ENCODE results near the gene MLLT3.

MLLT3 gene

GRCh38 chr9:20526500-20527319, 95.6 kb downstream of the MLLT3 start:
- Histone ChIP-seq H3K9ac (no peak overlapping the region), H4K20me1 (no peaks in the 10 kb centered on the region), H3K9me3 (replicated peaks in 1 of 11) (no peaks in the 10 kb centered on the region), H3K4me3 (no peak overlapping the region), H3K4me2 (no peak overlapping the region), H3K4me1 (no peaks in the 10 kb centered on the region), H3K27me3 (no peaks in the 10 kb centered on the region), H3K27ac (no peak overlapping the region), H3K36me3 (no peaks in the 10 kb centered on the region)
- no peak for TF ChIP-seq Cebpa-rat (IDR thresholded peaks at IDR 0.05)

- no peaks in the 10 kb centered on the region for H3K9me3 ChIP-seq (replicated peaks in 1 of 11)
- TF ChIP-seq Cebpa-rat (IDR thresholded peaks at IDR 0.05): no peak
- H3K36me3 ChIP-seq: no peaks in the 10 kb centered on the region
- H3K9ac ChIP-seq: no peak overlapping the region
- H3K27ac ChIP-seq: no peak overlapping the region
- no peaks in the 10 kb centered on the region for H3K4me1 ChIP-seq
- no peak overlapping the region for H3K4me3 ChIP-seq
- no peaks in the 10 kb centered on the region for H3K27me3 ChIP-seq
- no peak overlapping the region for H3K4me2 ChIP-seq
- no peaks in the 10 kb centered on the region for H4K20me1 ChIP-seq
Measured at GRCh38 chr9:20524776-20525175, 97.5 kb downstream of the MLLT3 start.

GRCh38 chr9:20518737-20519136, 103.6 kb downstream of the MLLT3 start:
- no peak overlapping the region for H3K9ac ChIP-seq

GRCh38 chr9:20513126-20513913, 109.0 kb downstream of the MLLT3 start:
- no peak for TF ChIP-seq Cebpa-rat (IDR thresholded peaks at IDR 0.05)
- no peak overlapping the region for H3K9ac ChIP-seq
- no peaks in the 10 kb centered on the region; a peak in 1 of 22 replicates for H3K9me3 ChIP-seq (replicated peaks in 1 of 11)
- no peak overlapping the region for H3K4me2 ChIP-seq
- H3K4me1 ChIP-seq: peaks cover 0 to under 1% (median 0%) of the 10 kb centered on the region in 10 experiments; a peak in 4 of 20 replicates
- H3K36me3 ChIP-seq: no peaks in the 10 kb centered on the region
- H3K27ac ChIP-seq: no peak overlapping the region
- H3K4me3 ChIP-seq: no peak overlapping the region
- no peaks in the 10 kb centered on the region for H4K20me1 ChIP-seq
- H3K27me3 ChIP-seq: no peaks in the 10 kb centered on the region

More at GRCh38 chr9:20518737-20519136, 103.6 kb downstream of the MLLT3 start:
- Histone ChIP-seq H3K4me1 (no peaks in the 10 kb centered on the region), H3K27ac (no peak overlapping the region), H3K27me3 (no peaks in the 10 kb centered on the region), H3K4me3 (no peak overlapping the region), H3K36me3 (no peaks in the 10 kb centered on the region), H4K20me1 (no peaks in the 10 kb centered on the region), H3K4me2 (no peak overlapping the region), H3K9me3 (replicated peaks in 1 of 11) (no peaks in the 10 kb centered on the region)
- no peak for TF ChIP-seq Cebpa-rat (IDR thresholded peaks at IDR 0.05)

GRCh38 chr9:20512636-20513035, 109.7 kb downstream of the MLLT3 start:
- H3K36me3 ChIP-seq: no peaks in the 10 kb centered on the region
- H4K20me1 ChIP-seq: no peaks in the 10 kb centered on the region
- no peaks in the 10 kb centered on the region for H3K27me3 ChIP-seq
- H3K9me3 ChIP-seq (replicated peaks in 1 of 11): no peaks in the 10 kb centered on the region; a peak in 1 of 22 replicates
- no peak overlapping the region for H3K27ac ChIP-seq
- no peak overlapping the region for H3K9ac ChIP-seq
- no peak for TF ChIP-seq Cebpa-rat (IDR thresholded peaks at IDR 0.05)
- H3K4me2 ChIP-seq: no peak overlapping the region
- no peak overlapping the region for H3K4me3 ChIP-seq
- peaks cover 0 to 7% (median 0%) of the 10 kb centered on the region in 10 experiments; a peak in 7 of 20 replicates for H3K4me1 ChIP-seq

GRCh38 chr9:20512106-20512505, 110.2 kb downstream of the MLLT3 start:
- no peak overlapping the region for H3K9ac ChIP-seq

GRCh38 chr9:20511686-20512085, 110.6 kb downstream of the MLLT3 start:
- H3K4me2 ChIP-seq: no peak overlapping the region
- no peak overlapping the region for H3K4me3 ChIP-seq
- no peak for TF ChIP-seq Cebpa-rat (IDR thresholded peaks at IDR 0.05)
- H3K9ac ChIP-seq: no peak overlapping the region
- no peaks in the 10 kb centered on the region; a peak in 1 of 22 replicates for H3K9me3 ChIP-seq (replicated peaks in 1 of 11)
- H3K27ac ChIP-seq: no peak overlapping the region
- no peaks in the 10 kb centered on the region for H4K20me1 ChIP-seq
- H3K27me3 ChIP-seq: no peaks in the 10 kb centered on the region
- H3K4me1 ChIP-seq: peaks cover 0 to 17% (median 3%) of the 10 kb centered on the region in 10 experiments; a peak in 10 of 20 replicates
- H3K36me3 ChIP-seq: no peaks in the 10 kb centered on the region

More at GRCh38 chr9:20512106-20512505, 110.2 kb downstream of the MLLT3 start:
- H3K4me3 ChIP-seq: no peak overlapping the region
- no peak overlapping the region for H3K27ac ChIP-seq
- no peaks in the 10 kb centered on the region for H4K20me1 ChIP-seq
- no peaks in the 10 kb centered on the region; a peak in 1 of 22 replicates for H3K9me3 ChIP-seq (replicated peaks in 1 of 11)
- H3K4me1 ChIP-seq: peaks cover 0 to 13% (median 1%) of the 10 kb centered on the region in 10 experiments; a peak in 10 of 20 replicates
- no peak overlapping the region for H3K4me2 ChIP-seq
- no peak for TF ChIP-seq Cebpa-rat (IDR thresholded peaks at IDR 0.05)
- H3K36me3 ChIP-seq: no peaks in the 10 kb centered on the region
- H3K27me3 ChIP-seq: no peaks in the 10 kb centered on the region

GRCh38 chr9:20509466-20509865, 112.8 kb downstream of the MLLT3 start:
- Histone ChIP-seq H3K9ac (no peak overlapping the region), H4K20me1 (no peaks in the 10 kb centered on the region), H3K4me3 (no peak overlapping the region), H3K27me3 (no peaks in the 10 kb centered on the region), H3K4me2 (no peak overlapping the region), H3K9me3 (replicated peaks in 1 of 11) (no peaks in the 10 kb centered on the region; a peak in 1 of 22 replicates), H3K27ac (no peak overlapping the region), H3K4me1 (peaks cover 0 to 19% (median 3%) of the 10 kb centered on the region in 10 experiments; a peak in 10 of 20 replicates), H3K36me3 (no peaks in the 10 kb centered on the region)
- no peak for TF ChIP-seq Cebpa-rat (IDR thresholded peaks at IDR 0.05)

- H4K20me1 ChIP-seq: no peaks in the 10 kb centered on the region
- no peaks in the 10 kb centered on the region for H3K36me3 ChIP-seq
- no peak overlapping the region for H3K27ac ChIP-seq
- no peaks in the 10 kb centered on the region; a peak in 1 of 22 replicates for H3K9me3 ChIP-seq (replicated peaks in 1 of 11)
- no peak overlapping the region for H3K4me3 ChIP-seq
- H3K9ac ChIP-seq: no peak overlapping the region
- peaks cover 0 to 19% (median 3%) of the 10 kb centered on the region in 10 experiments; a peak in 9 of 20 replicates for H3K4me1 ChIP-seq
- TF ChIP-seq Cebpa-rat (IDR thresholded peaks at IDR 0.05): no peak
- no peaks in the 10 kb centered on the region for H3K27me3 ChIP-seq
- peak overlapping the region in 3 of 11 experiments; percentile 6 to 40 (median 16); a peak in 3 of 22 replicates for H3K4me2 ChIP-seq
Measured at GRCh38 chr9:20508242-20508641, 114.1 kb downstream of the MLLT3 start.

Data from BLaER1 treated with 17β-estradiol and CSF1 and Interleukin-3, amounts not matched to agents 10 nM and 100 nM (cell line).